COLO829 (cell line): ENCODE data around the gene PARP4.
"Not testable (repeated sequence)": the region's sequence is repeated elsewhere in the genome, so short reads cannot be mapped to it uniquely, and the experiment has no call there.

Experiments
- DNase-seq: peaks from one replicate; pipeline ENCODE4 v3.0.0; 2012; ENCODE audit warnings: low spot score

The PARP4 gene

DNA sequence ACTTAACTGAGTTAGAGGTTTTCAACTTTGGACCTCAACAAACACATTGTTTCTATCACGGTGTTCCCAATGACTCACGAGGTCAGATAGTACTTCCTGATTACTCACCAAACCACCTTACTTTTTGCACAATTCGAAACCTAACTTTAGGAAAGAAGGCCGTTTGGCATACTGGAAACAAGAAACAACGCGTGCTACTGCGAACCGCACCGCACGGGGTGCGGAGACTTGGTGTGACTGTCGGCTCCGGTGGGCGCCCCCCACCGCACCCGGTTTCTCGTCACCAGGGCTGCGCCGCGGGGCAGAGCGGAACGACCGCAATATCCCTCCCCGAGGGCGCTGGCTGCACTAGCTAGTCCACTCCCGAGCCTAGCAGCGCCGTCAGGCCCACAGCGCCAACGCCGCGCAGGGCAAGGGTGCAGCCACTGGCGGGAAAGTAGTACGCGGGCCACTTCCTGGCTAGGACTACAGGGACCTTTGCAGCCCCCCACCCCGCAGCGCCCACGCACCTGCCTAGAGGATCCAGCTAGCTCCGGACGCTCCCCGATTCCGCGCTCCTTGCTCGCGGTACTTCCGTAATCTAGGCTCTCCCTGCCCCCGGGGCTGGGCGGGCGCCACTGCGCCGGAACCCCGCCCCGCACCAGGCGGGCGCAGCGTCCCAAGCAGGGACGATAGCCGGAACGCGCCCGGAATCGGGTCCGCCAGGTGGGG lies at the start of gene PARP4:
Gene PARP4, minus strand, starts transcription at position 582 of the 711 bp plus-strand sequence. CDS start 9,002 bp downstream, outside the sequence.
- peak; percentile 64 for DNase-seq

DNA sequence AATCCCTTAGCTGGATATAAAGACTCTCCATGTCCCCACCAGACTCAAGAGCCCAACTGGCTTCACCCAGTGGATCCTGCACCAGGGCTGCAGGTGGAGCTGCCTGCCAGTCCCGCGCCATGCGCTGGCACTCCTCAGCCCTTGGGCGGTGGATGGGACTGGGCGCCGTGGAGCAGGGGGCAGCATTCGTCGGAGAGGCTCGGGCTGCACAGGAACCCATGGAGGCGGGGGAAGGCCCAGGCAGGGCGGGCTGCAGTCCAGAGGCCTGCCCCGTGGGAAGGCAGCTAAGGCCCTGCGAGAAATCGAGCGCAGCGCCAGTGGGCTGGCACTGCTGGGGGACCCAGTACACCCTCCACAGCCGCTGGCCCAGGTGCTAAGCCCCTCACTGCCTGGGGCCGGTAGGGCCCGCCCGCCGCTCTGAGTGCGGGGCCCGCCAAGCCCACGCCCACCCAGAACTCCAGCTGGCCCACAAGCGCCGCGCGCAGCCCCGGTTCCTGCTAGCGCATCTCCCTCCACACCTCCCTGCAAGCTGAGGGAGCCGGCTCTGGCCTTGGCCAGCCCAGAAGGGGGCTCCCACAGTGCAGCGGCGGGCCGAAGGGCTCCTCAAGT lies 48.1 kb upstream of the PARP4 start:
- not testable (repeated sequence) for DNase-seq

DNA sequence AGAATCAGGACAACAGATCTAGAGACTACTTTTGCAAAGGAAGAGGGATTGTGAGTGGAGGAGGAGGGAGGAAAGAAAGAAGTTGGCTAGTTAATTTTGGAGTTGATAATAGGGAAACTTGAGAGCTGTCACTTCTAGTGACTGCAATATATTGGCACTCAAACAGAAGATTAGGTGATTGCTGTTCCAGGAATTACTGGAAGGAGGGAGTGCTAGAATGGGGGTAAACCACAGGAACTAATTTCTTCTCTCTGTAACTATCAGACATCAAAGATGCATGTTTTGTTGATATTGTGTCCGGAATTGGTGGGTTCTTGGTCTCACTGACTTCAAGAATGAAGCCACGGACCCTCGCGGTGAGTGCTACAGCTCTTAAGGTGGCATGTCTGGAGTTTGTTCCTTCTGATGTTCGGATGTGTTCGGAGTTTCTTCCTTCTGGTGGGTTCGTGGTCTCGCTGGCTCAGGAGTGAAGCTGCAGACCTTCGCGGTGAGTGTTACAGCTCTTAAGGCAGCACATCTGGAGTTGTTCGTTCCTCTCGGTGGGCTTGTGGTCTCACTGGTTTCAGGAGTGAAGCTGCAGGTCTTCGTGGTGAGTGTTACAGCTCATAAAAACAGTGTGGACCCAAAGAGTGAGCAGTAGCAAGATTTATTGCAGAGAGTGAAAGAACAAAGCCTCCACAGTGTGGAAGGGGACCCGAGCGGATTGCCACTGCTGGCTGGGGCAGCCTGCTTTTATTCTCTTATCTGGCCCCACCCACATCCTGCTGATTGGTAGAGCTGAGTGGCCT lies 47.0 kb upstream of the PARP4 start:
- DNase-seq: not testable (repeated sequence)

DNA sequence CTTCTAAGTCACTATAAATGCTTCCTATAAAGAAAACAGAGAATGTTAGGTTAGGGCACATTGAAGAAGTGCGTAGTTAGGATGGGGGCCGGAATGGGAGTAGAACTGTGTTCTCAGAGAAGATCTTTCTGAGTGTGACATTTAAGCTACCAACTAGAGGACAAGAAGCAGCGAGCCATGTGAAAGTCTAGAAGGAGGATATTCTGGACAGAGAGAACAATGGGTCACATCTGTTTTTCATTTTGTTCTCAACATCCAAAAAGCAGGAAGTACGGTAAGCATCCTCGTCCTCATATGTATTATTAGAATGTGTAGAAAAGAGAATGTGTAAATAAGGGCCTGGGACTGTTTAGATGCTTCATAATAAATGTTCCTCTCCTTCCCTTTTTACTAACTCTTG lies 44.5 kb upstream of the PARP4 start:
- DNase-seq: no peak

DNA sequence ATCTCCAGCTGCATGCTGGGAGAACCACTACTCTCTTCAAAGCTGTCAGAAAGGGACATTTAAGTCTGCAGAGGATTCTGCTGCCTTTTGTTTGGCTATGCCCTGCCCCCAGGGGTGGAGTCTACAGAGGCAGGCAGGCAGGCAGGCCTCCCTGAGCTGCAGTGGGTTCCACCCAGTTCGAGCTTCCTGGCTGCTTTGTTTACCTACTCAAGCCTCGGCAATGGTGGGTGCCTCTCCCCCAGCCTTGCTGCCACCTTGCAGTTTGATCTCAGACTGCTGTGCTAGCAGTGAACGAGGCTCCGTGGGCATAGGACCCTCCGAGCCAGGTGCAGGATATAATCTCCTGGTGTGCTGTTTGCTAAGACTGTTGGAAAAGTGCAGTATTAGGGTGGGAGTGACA lies 41.3 kb upstream of the PARP4 start:
- not testable (repeated sequence) for DNase-seq

DNA sequence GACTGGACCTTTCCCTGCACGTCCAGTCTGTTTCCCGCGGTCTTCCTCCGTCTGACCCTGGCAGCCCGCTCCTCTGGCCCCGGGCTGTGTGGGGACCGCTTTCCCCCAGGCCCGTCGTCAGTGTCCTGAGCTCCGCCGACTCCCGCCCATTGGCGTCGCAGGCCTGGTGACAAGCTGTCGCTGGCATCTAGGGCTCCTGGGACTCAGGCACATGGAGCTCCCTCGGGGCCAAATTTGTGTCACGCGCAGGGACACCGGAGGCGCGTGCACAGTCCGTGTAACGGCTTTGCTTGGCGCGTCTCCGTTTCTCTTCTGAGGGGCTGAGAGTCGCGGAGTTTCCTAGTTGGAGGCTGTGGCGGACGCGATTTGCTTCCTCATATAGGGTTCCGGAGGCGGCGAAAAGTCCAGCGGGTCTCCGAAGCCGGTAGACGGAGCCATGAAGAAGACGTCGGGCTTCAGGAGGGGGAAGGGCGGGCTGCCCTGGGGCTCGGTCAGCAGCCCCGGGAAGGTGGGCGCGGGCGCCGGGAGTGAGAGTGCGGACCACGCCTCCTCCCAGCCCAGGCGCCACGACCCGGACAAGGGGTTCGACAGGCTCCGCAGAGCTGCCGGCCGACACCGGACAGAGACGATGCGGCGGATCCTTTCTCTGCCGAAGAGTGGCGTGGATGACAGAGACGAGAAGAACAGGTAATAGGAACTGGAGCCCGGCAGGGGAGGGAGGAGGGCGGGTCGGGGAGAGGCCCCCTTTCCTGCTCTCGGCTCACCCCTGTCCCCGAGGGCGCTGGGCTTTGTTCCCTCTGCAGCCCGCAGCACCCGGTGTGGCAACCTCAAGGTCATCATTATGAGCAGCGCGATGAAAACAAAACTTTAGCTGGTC lies 29.1 kb upstream of the PARP4 start:
- not testable (repeated sequence) for DNase-seq

DNA sequence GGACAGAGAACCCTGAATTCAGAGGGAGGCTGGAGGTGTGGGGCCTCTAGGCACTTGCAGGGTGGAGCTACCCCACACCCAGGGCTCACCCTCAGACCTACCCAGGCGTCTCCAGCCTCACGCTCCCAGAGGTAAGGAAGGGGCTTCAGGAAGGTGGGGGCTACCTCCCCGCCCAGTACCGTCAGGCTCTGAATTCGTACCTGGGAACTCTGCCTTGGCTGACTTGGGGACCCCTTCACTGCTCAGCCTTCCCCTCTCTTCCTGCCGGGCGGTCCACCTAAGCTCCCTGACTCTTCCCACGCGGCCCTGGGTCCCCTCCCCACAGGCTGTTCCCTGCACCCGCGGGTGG lies 28.5 kb upstream of the PARP4 start:
- DNase-seq: no peak

DNA sequence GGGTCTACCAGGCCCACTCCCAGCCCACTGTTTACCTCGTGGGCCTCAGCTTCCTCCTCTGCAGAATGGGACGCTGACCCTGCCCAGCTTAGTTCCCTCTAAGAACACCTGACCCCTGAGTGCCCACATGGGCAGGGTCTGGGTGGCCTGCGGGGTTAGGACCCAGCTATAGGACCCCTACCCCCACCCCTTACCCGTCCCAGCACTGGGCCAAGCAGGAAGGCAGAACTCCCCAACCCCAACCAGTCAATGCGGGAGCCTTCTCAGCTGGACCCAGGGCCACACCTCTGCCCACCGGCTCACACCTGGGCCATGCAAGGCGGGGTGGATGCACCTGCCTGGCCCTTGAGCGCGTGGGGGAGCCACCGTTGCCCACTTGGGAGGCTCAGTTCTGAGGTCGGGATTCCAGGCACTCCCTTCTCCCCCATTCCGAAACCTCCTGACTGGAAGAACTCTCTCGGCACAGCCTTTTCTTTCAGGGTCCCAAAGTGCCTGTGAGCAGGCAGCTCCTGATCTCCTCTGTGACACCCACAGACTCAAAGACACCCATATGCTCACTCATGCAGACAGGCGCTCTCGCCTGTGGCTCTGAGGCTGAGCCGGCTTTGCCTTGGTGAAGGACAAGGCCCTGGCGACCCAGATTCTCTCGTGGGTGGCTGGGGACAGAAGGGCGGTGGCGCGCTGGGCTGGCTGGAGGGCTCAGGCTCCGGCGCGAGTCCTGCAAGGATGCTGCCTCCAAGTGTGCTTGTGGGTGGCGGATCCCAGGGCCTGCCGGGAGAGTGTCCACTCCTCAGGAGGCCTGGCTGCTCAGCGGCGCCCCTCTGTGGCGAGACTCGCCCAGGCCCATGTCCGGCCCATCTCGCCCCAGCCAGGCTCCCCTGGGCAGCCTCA lies 27.9 kb upstream of the PARP4 start:
- no peak for DNase-seq

DNA sequence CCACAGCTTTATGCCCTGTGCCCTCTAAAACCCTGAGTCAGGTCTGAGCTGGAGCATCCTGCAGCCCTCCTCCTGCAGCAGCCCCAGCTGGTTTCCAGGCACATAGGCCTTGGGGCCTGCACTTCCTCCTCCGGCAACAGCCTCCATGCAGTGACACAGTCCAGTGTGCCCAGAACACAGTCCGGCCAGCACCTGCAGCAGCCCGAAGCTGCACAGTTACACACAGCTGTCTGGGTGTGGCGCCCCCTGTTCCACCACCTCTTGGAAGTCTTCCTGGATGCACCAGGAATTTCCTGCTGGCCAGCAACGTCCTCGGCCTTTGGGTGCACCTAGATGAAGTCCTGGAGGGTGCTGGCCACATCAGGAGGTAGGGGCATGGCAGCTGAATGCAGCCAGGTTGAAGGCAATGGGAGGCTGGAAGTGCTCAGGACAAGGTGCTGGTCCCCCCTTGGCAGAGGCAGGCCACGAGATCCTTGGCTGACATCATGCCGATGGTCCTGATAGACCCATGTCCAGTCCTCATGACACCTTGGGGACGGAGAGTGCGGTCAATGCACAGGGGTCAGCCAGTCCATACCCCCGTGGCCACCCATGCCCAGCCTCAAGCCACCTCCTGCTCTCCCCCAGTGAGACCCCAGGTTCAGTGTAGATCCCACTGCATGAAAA lies 27.1 kb upstream of the PARP4 start:
- DNase-seq: no peak

DNA sequence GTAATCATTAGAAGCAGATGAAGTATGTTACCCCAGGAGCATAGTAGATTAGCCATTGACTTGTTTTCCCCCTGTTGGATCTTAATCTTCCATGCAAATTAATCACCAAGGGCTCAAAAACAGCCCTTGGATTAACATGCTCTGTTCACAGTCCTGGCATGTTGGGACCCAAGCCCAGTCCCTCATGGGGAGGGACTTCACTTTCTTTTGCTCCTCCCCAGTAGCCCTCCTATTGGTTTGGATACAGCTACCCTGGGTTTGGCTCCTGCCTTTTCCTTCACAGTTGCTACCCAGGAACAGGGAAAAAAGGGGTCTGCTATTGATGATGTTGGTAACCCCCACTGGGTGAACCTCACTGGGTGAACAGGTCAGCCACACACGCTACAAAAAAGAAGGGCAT lies 16.9 kb upstream of the PARP4 start:
- no peak for DNase-seq

DNA sequence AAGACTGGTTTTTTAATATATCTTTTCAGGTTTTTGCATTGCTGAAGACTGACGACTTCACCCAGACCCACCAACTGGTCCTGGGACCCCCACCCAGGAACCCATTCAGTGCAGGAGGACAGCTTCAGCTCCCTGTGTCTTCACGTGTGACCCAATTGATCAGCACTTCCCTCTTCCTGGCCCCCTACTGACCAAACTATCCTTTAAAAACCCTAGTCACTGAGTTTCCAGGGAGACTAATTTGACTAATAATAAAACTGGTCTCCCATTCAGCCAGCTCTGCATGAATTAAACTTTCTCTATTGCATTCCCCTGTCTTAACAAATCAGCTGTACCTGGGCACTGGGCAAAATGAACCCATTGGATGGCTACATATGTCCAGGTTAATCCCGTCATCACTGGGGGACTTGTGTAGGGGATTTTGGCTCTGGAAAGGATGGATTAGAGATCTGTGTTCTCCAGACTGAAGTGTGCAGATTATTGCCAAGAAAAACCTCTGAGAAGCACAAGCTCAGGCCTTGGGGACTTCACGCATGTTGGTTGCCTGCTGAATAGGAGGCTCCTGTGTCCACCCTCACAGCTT lies 16.3 kb upstream of the PARP4 start:
- DNase-seq: no peak

DNA sequence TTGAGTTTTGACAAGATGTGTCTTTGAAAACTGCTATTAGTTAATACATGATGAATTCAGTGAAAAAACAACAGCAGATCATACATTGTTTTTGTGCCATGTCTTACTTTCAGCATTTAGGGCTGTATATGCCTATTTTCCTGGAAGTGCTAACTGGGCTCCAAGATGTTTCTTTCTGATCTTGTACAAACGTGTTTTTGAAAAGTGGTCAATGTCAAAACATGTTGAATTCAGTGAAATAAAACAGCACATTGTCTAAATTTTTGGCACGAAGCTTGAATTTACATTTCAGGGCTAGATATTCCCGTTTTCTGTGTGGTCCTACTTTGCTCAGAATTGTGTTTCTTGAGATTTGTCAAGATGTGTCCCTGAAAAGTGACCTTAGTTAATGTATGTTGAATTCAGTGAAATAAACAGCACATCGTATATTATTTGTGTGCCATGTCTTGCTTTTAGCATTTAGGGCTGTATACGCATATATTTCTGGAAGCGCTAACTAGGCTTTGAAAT lies 14.7 kb upstream of the PARP4 start:
- no peak for DNase-seq

DNA sequence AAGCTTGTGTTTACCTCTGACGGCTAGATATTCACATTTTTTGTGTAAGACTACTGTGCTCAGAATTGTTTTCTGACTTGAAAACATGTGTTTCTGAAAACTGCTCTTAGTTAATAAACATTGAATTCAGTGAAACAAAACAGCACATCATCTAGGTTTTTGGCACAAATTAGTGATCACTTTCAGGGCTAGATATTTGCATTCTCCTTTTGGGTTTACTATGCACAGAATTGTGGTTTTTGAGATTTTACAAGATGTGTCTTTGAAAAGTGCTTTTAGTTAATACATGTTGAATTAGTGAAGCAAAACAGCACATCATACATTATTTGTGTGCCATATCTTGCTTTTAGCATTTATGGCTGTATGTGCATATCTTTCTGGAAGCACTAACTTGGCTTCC lies 8.2 kb upstream of the PARP4 start:
- no peak for DNase-seq

DNA sequence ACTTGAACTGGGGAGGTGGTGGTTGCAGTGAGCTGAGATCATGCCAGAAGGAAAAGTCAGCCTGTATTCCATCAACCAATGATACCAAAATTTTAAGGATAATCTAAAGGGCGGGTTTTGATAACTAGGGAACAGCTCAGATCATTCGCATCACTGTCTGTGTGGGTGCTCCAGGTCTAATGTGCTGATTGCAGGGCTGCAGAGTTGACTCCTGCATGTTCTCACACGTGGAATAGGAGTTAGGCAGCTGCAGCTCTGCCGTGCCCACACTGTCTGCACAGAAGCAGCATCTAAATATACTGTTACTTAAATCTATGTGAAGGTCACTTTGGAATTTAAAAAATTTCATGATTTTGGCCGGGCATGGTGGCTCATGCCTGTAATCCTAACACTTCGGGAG lies 4.3 kb upstream of the PARP4 start:
- no peak for DNase-seq

DNA sequence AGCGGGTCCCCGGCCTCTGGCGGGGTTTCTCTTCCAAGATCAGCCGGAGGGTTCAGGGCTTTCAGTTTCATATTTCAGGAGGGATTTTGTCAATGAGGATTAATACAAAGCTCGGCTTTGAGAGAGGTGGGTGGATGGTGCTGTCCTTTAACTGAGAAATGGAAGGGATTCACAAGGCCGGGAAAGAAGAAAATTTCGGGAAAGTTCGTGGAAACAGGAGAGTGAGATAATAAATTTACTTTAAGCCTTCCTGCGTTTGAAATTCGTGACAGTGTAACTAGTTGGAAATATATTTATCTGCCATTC lies 283 bp upstream of the PARP4 start:
- no peak for DNase-seq

DNA sequence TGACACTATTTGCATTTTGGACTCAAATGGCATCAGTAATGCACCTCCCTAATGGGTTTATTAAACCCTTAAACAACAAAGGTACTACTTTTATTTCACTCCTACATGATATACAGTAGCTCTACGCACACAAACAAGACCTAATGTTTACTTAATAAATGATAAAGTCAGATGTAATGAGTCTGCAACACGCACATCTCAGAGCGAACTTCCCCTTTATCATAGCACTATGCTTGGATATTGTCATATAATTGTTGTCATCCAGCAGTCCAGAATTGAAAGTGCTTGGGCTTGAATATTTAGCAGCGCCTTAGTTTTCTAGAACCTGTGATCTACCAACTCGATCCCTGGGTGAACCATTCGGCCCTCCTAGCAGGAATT lies 772 bp downstream of the PARP4 start:
- DNase-seq: peak; percentile 2

DNA sequence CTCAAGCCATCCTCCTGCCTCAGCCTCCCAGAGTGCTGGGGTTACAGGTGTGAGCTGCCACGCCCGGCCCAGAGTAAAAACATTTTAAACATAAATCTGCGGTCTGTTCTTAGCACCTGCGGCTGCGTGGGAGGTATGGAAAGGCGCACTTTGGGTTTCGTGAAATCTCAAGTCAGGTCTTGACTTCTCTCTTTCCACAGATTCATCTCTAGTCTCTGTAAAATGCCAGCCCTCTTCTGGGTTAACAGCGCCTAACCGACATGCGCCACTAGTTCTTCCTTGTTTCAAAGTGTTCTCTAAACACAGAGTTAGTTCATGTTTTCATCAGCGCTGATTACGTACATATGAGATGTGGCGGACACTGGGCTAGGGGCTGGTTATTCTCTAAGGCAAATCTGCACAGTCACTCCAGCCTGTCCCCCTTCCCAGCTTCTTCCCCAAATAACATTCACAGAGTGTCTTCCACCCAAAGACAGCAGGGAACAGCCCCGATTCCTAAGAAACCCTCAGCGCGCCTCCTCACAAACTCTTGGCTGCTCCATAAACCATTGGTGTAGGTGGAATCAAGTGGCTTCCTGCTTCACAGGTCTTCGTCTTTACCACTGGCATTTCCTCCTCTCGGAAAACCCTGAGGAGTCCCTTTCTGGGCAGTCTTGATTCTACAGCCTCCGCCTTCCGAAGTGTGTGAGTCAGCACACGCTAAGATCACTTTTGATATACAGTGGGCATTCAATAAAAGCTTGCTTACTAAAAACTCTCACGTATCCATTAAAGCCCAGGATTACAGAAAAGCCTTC lies 1.4 kb downstream of the PARP4 start:
- DNase-seq: peak; percentile 70

DNA sequence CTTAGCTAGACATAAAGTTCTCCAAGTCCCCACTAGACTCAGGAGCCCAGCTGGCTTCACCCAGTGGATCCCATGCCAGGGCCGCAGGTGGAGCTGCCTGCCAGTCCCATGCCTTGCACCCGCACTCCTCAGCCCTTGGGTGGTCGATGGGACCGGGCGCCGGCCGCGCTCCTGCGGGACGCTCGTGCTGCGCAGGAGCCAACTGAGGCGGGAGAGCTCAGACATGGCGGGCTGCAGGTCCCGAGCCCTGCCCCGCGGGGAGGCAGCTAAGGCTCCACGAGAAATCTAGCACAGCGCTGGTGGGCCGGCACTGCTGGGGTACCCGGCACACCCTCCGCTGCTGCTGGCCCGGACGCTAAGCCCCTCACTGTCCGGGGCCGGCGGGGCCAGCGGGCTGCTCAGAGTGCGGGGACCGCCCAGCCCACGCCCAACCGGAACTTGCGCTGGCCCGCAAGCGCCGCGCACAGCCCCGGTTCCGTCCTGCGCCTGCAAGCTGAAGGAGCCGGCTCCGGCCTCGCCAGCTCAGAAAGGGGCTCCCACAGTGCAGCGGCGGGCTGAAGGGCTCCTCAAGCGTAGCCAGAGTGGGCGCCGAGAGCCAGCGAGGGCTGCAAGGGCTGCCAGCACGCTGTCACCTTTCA lies 5.8 kb downstream of the PARP4 start:
- DNase-seq: no peak

DNA sequence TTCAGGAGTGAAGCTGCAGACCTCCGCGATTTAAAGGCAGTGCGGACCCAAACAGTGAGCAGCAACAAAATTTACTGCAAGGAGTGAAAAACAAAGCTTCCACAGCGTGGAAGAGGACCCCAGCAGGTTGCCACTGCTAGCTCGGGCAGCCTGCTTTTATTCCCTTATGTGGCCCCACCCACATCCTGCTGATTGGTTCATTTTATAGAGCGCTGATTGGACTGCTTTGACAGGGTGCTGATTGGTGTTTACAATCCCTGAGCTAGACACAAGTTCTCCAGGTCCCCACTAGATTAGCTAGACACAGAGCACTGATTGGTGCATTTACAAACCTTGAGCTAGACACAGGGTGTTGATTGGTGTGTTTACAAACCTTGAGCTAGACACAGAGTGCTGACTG lies 6.3 kb downstream of the PARP4 start:
- DNase-seq: not testable (repeated sequence)
